Activated CD4-positive, alpha-beta T cell treated with anti-CD3 and anti-CD28 coated beads for 36 hours (primary cell): ENCODE measurements around the gene TBX2. TPM values are rescaled to one million over a fixed set of nuclear protein-coding genes. Genes with fewer than 3 reads are reported as not detected.
A peak's percentile ranks its signal among the peaks of the same experiment; 100 is the strongest.
"Not testable (repeated sequence)": the region's sequence is repeated elsewhere in the genome, so short reads cannot be mapped to it uniquely, and the experiment has no call there.

ENCODE experiments used
- ATAC-seq: fragments of 200-7000 bp; cut with Tn5 transposase; one replicate; pipeline ENCODE4 v1.10.0; 2021; ENCODE audit warnings: mild to moderate bottlenecking, moderate library complexity
- CTCF ChIA-PET: fragments of 350-600 bp; sonication (Branson Sonifier 250); formaldehyde crosslinking; loops from one replicate; lab custom pipeline; 2021; ENCODE audit warnings: antibody characterized with exemption; lab: Charles Lee
- POLR2A ChIA-PET: fragments of 350-600 bp; sonication (Branson Sonifier 250); formaldehyde crosslinking; loops from one replicate; lab custom pipeline; 2021; ENCODE audit warnings: antibody characterized with exemption, inconsistent platforms; lab: Charles Lee
- DNase-seq: peaks from one replicate; pipeline ENCODE4 v3.0.0-alpha.2; 2020
- H3K27ac Mint-ChIP-seq: one replicate; pipeline ENCODE4 v1.8.0; 2021; ENCODE audit warnings: mixed read lengths
- H3K27me3 Mint-ChIP-seq: one replicate; pipeline ENCODE4 v1.8.0; 2021; ENCODE audit warnings: mixed read lengths
- H3K36me3 Mint-ChIP-seq: one replicate; pipeline ENCODE4 v1.8.0; 2021; ENCODE audit warnings: low read depth, mixed read lengths
- H3K4me1 Mint-ChIP-seq: one replicate; pipeline ENCODE4 v1.8.0; 2021; ENCODE audit warnings: mixed read lengths
- H3K4me3 Mint-ChIP-seq: one replicate; pipeline ENCODE4 v1.8.0; 2021; ENCODE audit warnings: mild to moderate bottlenecking, moderate library complexity, mixed read lengths
- H3K9me3 Mint-ChIP-seq: one replicate; pipeline ENCODE4 v1.8.0; 2021; ENCODE audit warnings: low read depth, mixed read lengths
- intact Hi-C, 2 experiments: fragments of 100-400 bp; cut with DNase I in 1 of 2; cut with micrococcal nuclease in 1 of 2; formaldehyde crosslinking; loops; one replicate each; pipeline versions ENCODE4 v1.14.2 to v1.15.1; 2022 to 2024; cut with DNase I, micrococcal nuclease
- total RNA-seq, 2 experiments: library from RNA; stranded (reverse); gene quantifications; one replicate each; pipeline ENCODE4 v1.2.3, GENCODE V29; 2021

TBX2 gene
- total RNA-seq, 2 experiments from 2014 or later = not detected

DNA sequence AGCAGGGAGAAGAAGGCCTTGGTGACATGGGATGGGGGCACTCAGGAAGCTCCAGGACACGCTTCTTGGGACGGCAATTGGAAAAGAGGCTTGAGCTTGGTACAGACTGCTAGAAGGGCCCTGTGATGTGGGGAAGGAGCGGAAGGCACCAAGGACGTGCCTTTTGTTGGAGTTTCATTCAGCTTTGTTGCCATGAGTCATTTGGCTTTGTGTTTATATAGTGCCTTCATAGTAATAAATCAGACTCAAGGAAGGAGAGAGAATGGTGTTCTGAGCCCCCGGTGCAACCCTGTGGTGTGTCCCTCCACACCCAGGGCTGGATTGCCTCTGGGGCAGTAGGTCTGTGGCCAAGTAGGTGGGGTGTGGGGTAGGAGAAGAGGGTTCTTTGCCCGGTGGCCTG lies 45.2 kb downstream of the TBX2 start:
- intact Hi-C loops = no loop called here
- POLR2A ChIA-PET = no interaction called here
- Mint-ChIP-seq H3K27me3 (peaks cover 40% of the 10 kb centered on the region), H3K27ac (no peak overlapping the region), H3K4me3 (no peak overlapping the region), H3K9me3 (peaks cover under 1% of the 10 kb centered on the region), H3K4me1 (peaks cover 5% of the 10 kb centered on the region), H3K36me3 (no peaks in the 10 kb centered on the region)
- CTCF ChIA-PET = no interaction called here
- no peak for ATAC-seq
- DNase-seq = no peak

DNA sequence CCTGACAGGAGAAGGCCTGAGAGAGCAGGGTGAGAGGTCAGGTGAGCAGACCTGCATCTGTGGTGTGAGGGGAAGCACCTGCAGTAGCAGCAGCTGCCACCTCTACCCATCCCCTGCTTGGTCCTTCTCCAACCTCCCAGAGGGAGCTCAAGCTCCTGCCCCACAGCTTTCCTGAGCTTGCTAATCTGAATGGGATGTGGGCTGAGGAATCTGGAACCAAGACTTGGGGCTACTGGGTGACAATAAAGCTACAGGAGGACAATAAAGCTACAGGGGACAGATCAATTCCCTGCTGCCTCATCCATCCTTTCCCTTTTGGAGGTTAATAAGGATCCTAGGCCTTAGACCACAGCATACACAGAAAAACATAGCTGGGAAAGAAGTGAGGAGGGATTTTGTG lies 47.7 kb downstream of the TBX2 start:
- ATAC-seq = no peak
- H3K27ac Mint-ChIP-seq = no peak overlapping the region
- no peaks in the 10 kb centered on the region for H3K36me3 Mint-ChIP-seq
- ChIA-PET CTCF (interaction anchor here (1.6 kb wide), 1 partner anchor 34 kb away, joined by 12 read pairs; no protein-coding TSS in a partner anchor), POLR2A (no interaction called here)
- no peaks in the 10 kb centered on the region for H3K4me1 Mint-ChIP-seq
- intact Hi-C loops = no loop called here
- DNase-seq = no peak
- H3K9me3 Mint-ChIP-seq = no peaks in the 10 kb centered on the region
- no peak overlapping the region for H3K4me3 Mint-ChIP-seq
- peaks cover 35% of the 10 kb centered on the region for H3K27me3 Mint-ChIP-seq

DNA sequence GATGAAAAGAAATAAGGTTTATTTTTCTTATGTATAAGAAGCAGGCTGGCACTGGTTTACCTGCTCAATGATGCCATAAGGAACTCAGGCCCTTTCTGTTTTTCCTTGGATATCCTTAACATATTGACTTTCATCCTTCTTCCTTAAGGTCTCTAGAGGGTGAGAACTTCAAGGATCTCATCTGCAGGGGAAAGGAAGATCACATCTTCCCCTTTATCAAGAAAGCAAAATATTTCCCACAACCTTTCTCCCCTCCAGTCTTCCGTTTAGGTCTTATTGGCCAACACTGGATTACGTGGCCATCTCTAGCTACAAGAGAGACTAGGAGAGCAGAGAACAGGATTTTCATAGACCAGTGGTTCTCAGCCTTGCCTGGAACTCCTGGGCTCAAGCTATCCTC lies 48.4 kb downstream of the TBX2 start:
- ATAC-seq = no peak
- intact Hi-C loops = no loop called here
- Mint-ChIP-seq H3K27ac (no peak overlapping the region), H3K9me3 (no peaks in the 10 kb centered on the region), H3K36me3 (no peaks in the 10 kb centered on the region), H3K27me3 (peaks cover 40% of the 10 kb centered on the region), H3K4me1 (peaks cover 5% of the 10 kb centered on the region), H3K4me3 (no peak overlapping the region)
- no peak for DNase-seq
- ChIA-PET CTCF (interaction anchor here (0.6 to 1.6 kb wide), 3 partner anchors 35 to 1623 kb away, joined by 3 to 12 read pairs (median 3); no protein-coding TSS in a partner anchor), POLR2A (no interaction called here)

DNA sequence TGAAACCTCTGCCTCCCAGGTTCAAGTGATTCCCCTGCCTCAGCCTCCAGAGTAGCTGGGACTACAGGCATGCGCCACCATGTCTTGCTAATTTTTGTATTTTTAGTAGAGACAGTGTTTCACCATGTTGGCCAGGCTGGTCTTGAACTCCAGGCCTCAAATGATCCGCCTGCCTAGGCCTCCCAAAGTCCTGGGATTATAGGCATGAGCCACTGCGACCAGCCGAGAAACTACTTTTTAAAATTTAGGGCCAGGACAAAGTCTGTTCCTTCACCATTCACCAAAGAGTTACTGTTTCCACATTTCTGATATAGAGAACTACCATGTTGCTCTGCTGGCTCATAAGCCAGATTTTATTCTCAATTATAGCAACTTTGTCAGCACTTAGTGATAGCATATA lies 49.5 kb downstream of the TBX2 start:
- H3K27ac Mint-ChIP-seq, ATAC-seq, H3K4me3 Mint-ChIP-seq, DNase-seq, H3K9me3 Mint-ChIP-seq, intact Hi-C loops, H3K36me3 Mint-ChIP-seq: not testable (repeated sequence)
- Mint-ChIP-seq H3K27me3 (peaks cover 48% of the 10 kb centered on the region), H3K4me1 (peaks cover 12% of the 10 kb centered on the region)
- ChIA-PET POLR2A (interaction anchor here (0.6 kb wide), 1 partner anchor 51 kb away, joined by 7 read pairs; no protein-coding TSS in a partner anchor), CTCF (interaction anchor here (1.1 kb wide), 1 partner anchor 22 kb away, joined by 5 read pairs; no protein-coding TSS in a partner anchor)

DNA sequence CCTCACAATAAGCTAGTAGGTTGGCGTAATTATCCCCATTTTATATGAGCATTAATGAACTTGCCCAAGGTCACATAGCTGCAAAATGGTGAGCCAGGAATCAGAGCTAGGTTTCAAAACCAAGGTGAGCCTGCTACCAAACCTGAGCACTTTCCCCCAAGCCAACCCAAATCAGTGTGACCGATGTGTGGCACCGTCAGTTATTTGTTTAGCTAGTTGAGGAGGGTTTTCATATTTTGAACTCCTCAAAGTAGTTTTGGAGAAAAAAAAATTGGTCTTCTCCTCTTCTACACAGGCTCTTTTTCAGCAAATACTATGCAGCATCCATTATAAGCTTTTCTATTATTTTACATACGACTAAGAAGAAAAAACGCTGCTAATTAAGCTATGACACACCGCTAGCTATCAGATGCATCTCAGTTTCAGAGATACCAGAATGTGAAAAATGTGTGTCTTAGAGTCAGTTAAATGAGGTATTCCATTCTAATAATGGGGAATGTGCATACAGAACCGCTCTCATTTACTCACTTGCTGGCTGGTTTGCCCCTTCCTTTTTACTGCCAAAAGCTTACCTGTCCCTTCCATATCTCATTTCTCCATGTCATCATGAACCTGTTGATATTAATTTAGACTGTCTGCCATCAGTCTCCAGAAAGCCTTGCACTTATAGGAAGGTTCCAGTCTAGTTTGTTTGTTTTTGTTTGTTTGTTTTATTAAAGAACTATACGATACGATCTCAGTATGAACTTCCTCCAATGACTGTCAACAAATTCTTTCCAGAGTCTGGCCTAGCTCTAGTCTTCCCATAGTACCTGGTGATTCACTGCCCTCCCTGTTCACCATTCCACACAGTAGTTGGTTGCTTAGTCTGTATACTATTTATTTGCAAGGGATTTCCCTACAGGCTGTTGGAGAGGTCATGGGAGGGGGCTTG lies 50.3 kb downstream of the TBX2 start:
- POLR2A ChIA-PET = no interaction called here
- no peaks in the 10 kb centered on the region for H3K36me3 Mint-ChIP-seq
- intact Hi-C loops = no loop called here
- no peak overlapping the region for H3K4me3 Mint-ChIP-seq
- CTCF ChIA-PET = interaction anchor here (0.6 to 1.1 kb wide), 7 partner anchors 10 to 38 kb away, joined by 3 to 5 read pairs (median 3); no protein-coding TSS in a partner anchor
- H3K4me1 Mint-ChIP-seq = peaks cover 16% of the 10 kb centered on the region
- no peak for DNase-seq
- no peak for ATAC-seq
- no peak overlapping the region for H3K27ac Mint-ChIP-seq
- H3K9me3 Mint-ChIP-seq = no peaks in the 10 kb centered on the region
- peaks cover 50% of the 10 kb centered on the region for H3K27me3 Mint-ChIP-seq

DNA sequence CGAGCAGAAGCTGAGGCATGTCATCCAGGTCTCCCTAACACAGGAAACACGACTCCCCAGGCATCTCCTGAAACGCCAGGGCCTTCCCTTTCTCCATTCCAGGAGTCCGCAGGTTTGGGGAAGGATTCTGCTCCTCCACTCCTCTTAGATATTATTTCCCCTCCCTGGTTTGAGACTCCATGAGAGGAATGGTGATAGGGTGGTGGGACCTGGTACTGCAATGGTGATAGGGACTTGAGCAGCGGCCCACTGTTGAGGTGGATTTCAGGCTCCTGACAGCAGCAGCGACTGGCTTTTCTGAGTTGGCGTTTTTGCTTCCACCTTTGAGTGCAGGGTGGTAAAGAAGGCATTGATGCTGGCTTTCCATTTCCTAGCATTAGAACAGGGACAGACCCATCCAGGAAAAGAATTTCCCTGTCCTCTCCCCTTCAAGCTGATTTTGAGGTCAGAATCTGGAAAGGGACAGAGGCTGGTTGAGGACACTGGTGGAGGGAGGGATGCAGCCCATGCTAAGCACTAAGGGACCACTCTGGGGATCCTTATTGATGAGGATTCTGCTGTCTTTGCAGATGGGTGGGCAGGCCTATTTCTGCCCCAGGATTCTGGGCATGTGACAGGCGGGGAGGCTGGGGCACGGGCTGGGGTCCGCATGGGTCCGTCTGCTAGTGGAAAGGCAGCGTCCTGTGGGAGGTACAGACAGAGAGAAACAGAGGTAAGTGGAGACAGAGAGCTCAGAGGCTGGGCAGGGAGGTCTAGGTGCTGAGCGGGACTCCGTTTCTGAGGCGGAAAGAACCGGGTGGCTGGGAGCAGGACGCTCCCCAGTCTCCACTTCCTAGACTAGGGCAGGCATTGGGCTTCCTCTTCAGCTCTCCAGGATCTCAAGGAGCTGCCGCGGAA lies 51.2 kb downstream of the TBX2 start:
- H3K9me3 Mint-ChIP-seq = no peaks in the 10 kb centered on the region
- CTCF ChIA-PET = interaction anchor here (0.6 to 1.1 kb wide), 3 partner anchors 11 to 22 kb away, joined by 3 to 4 read pairs (median 3); no protein-coding TSS in a partner anchor
- peaks cover 19% of the 10 kb centered on the region for H3K4me1 Mint-ChIP-seq
- intact Hi-C loops = no loop called here
- H3K27ac Mint-ChIP-seq = no peak overlapping the region
- POLR2A ChIA-PET = interaction anchor here (0.6 kb wide), 1 partner anchor 504 kb away, joined by 3 read pairs; no protein-coding TSS in a partner anchor
- DNase-seq (no peak), ATAC-seq (no peak)
- H3K27me3 Mint-ChIP-seq = peaks cover 50% of the 10 kb centered on the region
- no peak overlapping the region for H3K4me3 Mint-ChIP-seq
- no peaks in the 10 kb centered on the region for H3K36me3 Mint-ChIP-seq

DNA sequence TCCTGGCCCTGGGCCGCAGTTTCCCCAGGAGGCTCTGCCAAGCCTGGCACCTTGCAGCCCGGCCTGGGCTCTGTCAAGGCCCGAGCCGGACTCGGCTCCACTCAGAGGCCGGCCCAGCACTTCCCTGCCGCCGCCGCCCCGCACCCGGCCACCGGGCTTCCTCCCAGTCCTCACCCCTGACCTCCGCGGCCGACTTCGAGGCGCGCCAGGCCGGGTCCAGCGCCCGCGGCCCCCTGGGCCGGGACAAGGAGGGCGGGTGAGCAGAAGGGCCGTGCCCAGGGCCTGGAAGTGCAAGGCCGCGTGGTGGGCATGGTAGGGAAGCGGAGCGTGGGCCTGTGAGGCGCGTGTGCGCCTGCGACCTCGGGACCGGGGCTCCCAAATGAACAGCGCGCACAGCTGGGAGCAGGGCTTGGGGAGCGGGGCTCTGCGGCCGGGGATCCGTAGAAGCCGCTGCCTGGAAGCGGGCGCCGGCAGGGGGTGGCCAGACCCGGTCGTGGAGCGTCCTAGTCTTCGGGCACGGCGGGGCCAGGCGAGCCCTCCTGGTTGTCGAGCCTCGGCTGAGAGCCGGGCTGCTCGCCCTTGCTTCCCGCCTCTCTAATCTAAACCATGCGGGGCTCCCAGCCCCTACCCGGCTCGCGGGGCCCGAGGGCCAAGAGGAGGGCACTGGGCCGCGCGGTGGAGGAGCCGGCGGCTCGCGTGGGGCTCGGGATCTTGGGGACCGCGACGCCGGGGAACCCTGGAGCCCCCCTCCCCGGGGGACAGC lies 52.1 kb downstream of the TBX2 start:
- H3K9me3 Mint-ChIP-seq = no peaks in the 10 kb centered on the region
- peaks cover 48% of the 10 kb centered on the region for H3K27me3 Mint-ChIP-seq
- peak; percentile 13 for DNase-seq
- ChIA-PET CTCF (interaction anchor here (0.8 kb wide), 1 partner anchor 21 kb away, joined by 3 read pairs; no protein-coding TSS in a partner anchor), POLR2A (interaction anchor here (0.6 kb wide), 1 partner anchor 505 kb away, joined by 3 read pairs; no protein-coding TSS in a partner anchor)
- peaks cover 19% of the 10 kb centered on the region for H3K4me1 Mint-ChIP-seq
- H3K4me3 Mint-ChIP-seq = no peak overlapping the region
- H3K27ac Mint-ChIP-seq = no peak overlapping the region
- H3K36me3 Mint-ChIP-seq = no peaks in the 10 kb centered on the region
- ATAC-seq = peak; percentile 47
- intact Hi-C loops = no loop called here

DNA sequence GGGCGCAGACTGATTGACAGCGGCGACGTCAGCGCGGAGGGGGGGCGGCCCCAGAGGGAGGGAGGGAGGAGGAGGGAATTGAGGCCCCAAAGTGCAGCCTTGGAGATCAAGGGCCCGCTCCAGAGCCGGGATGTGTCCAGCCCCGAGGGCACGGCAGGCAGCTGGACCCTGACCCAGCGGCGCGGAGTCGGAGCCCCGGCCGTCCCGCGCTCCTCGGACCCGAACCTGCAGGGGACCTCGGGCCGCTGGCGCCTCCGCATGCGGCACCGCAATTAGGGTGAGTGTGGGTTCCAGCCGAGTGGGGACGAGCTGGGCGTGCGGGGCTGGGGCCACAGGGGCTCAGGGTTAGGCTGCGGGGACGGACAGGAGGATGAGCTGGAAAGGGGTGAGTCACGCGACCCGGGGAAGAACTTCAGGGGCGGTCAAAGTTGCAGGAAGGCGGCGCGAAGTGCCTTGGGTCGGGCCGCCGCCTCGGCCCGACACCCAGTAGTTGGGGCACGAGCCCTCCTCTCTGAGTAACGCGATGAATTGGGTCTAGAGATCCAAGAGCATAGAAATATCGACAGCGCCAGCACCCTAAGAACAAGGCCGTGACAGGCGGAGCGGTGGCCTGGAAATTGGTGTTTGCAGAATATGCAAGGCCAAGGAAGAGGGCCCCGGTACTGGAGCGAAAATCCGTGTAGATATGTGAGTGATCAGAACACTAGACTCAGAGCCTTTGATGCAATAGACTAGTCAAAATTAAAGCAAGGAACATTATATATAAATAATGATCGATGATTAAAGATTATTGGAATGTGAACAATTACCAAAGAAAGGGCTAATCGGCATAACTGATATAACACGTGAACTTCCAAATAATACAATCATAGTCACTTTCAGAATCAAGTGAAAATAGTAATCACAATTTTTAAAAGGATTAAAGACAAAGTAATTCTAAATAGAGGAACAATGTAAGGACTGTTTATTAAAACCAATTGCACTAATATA lies 53.0 kb downstream of the TBX2 start, which contains the start of gene TBX4:
Gene TBX4, plus strand, starts transcription at position 122 of the 990 bp plus-strand sequence. CDS start 4,069 bp downstream, outside the sequence.
- Mint-ChIP-seq H3K27me3 (peaks cover 47% of the 10 kb centered on the region), H3K4me3 (peak within 1 kb of the TSS; percentile 43), H3K9me3 (no peaks in the 10 kb centered on the region), H3K4me1 (peaks cover 24% of the 10 kb centered on the region), H3K27ac (no peak within 1 kb of the TSS), H3K36me3 (no peaks in the 10 kb centered on the region)
- DNase-seq (peak; percentile 25), ATAC-seq (peak; percentile 23)
- intact Hi-C loops = loop anchor here in 1 of 2 experiments (1.0 kb wide), 1 partner anchor 49 kb away; no protein-coding TSS in a partner anchor
- CTCF ChIA-PET = interaction anchor here (0.7 kb wide), 1 partner anchor 223 kb away, joined by 3 read pairs; no protein-coding TSS in a partner anchor
- POLR2A ChIA-PET = no interaction called here

DNA sequence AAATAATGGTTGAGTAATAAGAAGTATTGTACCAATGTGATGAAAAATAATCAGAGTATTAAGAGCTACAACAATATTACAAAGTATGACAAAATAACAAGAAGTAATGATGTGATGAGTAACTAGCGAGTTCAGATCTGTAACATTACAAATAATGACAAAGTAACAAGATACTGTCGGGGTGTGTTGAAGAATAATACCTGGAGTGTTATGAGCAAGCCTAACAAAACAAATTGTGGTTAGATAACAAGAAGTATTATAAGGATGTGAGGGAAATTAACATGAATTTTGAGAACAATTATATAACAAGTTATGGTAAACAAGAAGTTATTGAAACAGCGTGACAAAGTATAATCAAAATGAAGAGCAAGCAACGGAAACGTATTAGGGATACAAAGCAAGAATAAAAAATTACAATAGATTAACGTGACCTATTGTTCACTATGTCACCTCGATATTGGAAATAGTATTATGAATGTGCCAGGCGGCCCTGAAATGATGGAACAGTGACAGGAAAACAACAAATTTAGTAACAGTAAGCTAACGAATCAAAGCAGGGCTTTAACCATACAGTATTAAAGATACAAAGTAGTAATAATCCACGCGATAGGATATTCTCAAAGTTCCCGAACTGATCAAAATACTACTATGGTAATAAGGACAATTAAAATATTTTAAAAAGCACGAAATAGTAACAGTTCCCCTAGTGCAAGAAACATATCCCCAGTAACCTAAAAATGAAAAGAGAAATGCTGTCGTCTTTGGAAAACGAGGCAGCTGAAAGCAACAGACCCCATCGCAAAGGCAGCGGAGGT lies 54.1 kb downstream of the TBX2 start:
- Mint-ChIP-seq H3K27me3 (peaks cover 57% of the 10 kb centered on the region), H3K27ac (no peak overlapping the region)

More for the DNA sequence above, 54.1 kb downstream of the TBX2 start:
- intact Hi-C loops = loop anchor here (1.0 to 2.0 kb wide), 2 partner anchors 43 to 50 kb away; no protein-coding TSS in a partner anchor
- Mint-ChIP-seq H3K9me3 (no peaks in the 10 kb centered on the region), H3K4me1 (peaks cover 31% of the 10 kb centered on the region), H3K4me3 (peak overlapping the region; percentile 13), H3K36me3 (no peaks in the 10 kb centered on the region)
- DNase-seq = no peak
- ATAC-seq = no peak
- POLR2A ChIA-PET = interaction anchor here (0.5 kb wide), 1 partner anchor 1136 kb away, joined by 3 read pairs; no protein-coding TSS in a partner anchor
- CTCF ChIA-PET = interaction anchor here (0.7 to 1.1 kb wide), 2 partner anchors 42 to 225 kb away, joined by 3 read pairs; no protein-coding TSS in a partner anchor
